K562 (cell line): ENCODE measurements around the gene ITGB5. TPM values are rescaled to one million over a fixed set of nuclear protein-coding genes. Genes with fewer than 3 reads are reported as not detected.

Experiments
- BACH1 ChIP-seq: fragments of 200-800 bp; sonication (Bioruptor generic); IDR thresholded peaks from 2 replicates; pipeline ENCODE4 v1.6.1; 2016; ENCODE audit warnings: missing genetic modification characterization, missing compliant biosample characterization
- BRF1 ChIP-seq: IDR thresholded peaks from 3 replicates; pipeline ENCODE4 v1.6.1; 2011; ENCODE audit warnings: borderline replicate concordance, mild to moderate bottlenecking; ENCODE audit not compliant: insufficient read length; ENCODE audit errors: extremely low read depth
- CBX5 ChIP-seq: IDR thresholded peaks from 2 replicates; pipeline ENCODE4 v1.6.1; 2014; ENCODE audit warnings: low read depth, borderline replicate concordance
- DACH1 ChIP-seq: fragments of 450-650 bp; IDR thresholded peaks from 2 replicates; pipeline ENCODE4 v1.6.1; 2018; ENCODE audit not compliant: partially characterized antibody
- EHMT2 ChIP-seq: fragments of 450-650 bp; IDR thresholded peaks from 2 replicates; pipeline ENCODE4 v1.6.1; 2018; ENCODE audit warnings: antibody characterized with exemption
- ERF ChIP-seq: fragments of 450-650 bp; formaldehyde crosslinking; IDR thresholded peaks from 2 replicates; pipeline ENCODE4 v1.4.0; 2020; ENCODE audit warnings: mild to moderate bottlenecking, mixed read lengths
- HCFC1 ChIP-seq: IDR thresholded peaks from 2 replicates; pipeline ENCODE4 v1.6.1; 2012; ENCODE audit warnings: low read depth, low read length, improper control_type of control experiment
- HDAC2 ChIP-seq: fragments of 450-650 bp; IDR thresholded peaks from 2 replicates; pipeline ENCODE4 v1.6.1; 2016; ENCODE audit warnings: mild to moderate bottlenecking
- HMGN3 ChIP-seq: IDR thresholded peaks from 2 replicates; pipeline ENCODE4 v1.6.1; 2011; ENCODE audit warnings: borderline replicate concordance, low read depth, mild to moderate bottlenecking, mixed read lengths, low read length; ENCODE audit not compliant: insufficient read length; ENCODE audit errors: extremely low read depth
- KDM2B ChIP-seq: fragments of 250-450 bp; sonication (Bioruptor Pico); IDR thresholded peaks from 2 replicates; pipeline ENCODE4 v1.8.0; 2021; ENCODE audit warnings: mild to moderate bottlenecking, moderate library complexity
- KLF1 ChIP-seq: fragments of 450-650 bp; IDR thresholded peaks from 2 replicates; pipeline ENCODE4 v1.6.1; 2016; ENCODE audit warnings: missing genetic modification characterization, missing compliant biosample characterization
- L3MBTL2 ChIP-seq: fragments of 450-650 bp; IDR thresholded peaks from 2 replicates; pipeline ENCODE4 v1.6.1; 2016; ENCODE audit warnings: mild to moderate bottlenecking, moderate library complexity
- MTA3 ChIP-seq: fragments of 450-650 bp; formaldehyde crosslinking; IDR thresholded peaks from 2 replicates; pipeline ENCODE4 v1.6.1; 2017; ENCODE audit warnings: mild to moderate bottlenecking, borderline replicate concordance
- NCOA1 ChIP-seq: fragments of 450-650 bp; IDR thresholded peaks from 2 replicates; pipeline ENCODE4 v1.6.1; 2016; ENCODE audit warnings: low read depth
- NONO ChIP-seq, 2 experiments: fragments of 200-400 bp in 1 of 2; fragments of 450-650 bp in 1 of 2; formaldehyde crosslinking in 1 of 2; IDR thresholded peaks; 2 replicates each; pipeline ENCODE4 v1.6.1; 2017; ENCODE audit warnings: low read depth in 2 of 2, mild to moderate bottlenecking in 2 of 2, moderate library complexity in 2 of 2, low read length in 1 of 2
- POLR2AphosphoS5 ChIP-seq: IDR thresholded peaks from 2 replicates; pipeline ENCODE4 v1.6.1; 2011; ENCODE audit warnings: mild to moderate bottlenecking, low read depth, low read length, moderate library complexity; ENCODE audit not compliant: control insufficient read depth, insufficient read depth
- POLR2H ChIP-seq: IDR thresholded peaks from 2 replicates; pipeline ENCODE4 v1.6.1; 2016; ENCODE audit warnings: missing genetic modification characterization, low read depth, mild to moderate bottlenecking, control low read depth, missing compliant biosample characterization, moderate library complexity
- RBM22 ChIP-seq: fragments of 200-400 bp; formaldehyde crosslinking; IDR thresholded peaks from 2 replicates; pipeline ENCODE4 v1.6.1; 2018; ENCODE audit warnings: low read length, low read depth; ENCODE audit not compliant: poor library complexity, severe bottlenecking
- SIN3A ChIP-seq, 2 experiments: fragments of 150-350 bp in 1 of 2; IDR thresholded peaks; 2 replicates each; pipeline ENCODE4 v1.6.1; 2011 to 2016; ENCODE audit warnings: borderline replicate concordance in 2 of 2, low read depth in 2 of 2, low read length in 2 of 2, mild to moderate bottlenecking in 2 of 2, moderate library complexity in 2 of 2; ENCODE audit not compliant: control insufficient read depth in 1 of 2
- ZNF41 ChIP-seq: fragments of 250-450 bp; sonication (Bioruptor Pico); conservative IDR thresholded peaks from 2 replicates; pipeline ENCODE4 v1.4.0; 2020; ENCODE audit warnings: mild to moderate bottlenecking
- ZNF764 ChIP-seq: fragments of 250-450 bp; sonication (Bioruptor Pico); IDR thresholded peaks from 2 replicates; pipeline ENCODE4 v1.4.0; 2020; ENCODE audit warnings: low read depth, mild to moderate bottlenecking, moderate library complexity
- polyA plus RNA-seq, 8 experiments: library from polyadenylated mRNA; depleted of rRNA in 4 of 8; stranded (reverse) in 5 of 8; unstranded in 3 of 8; fragments of >200 nt; fragmentation: Nextera tagmentation in 2 of 8; fragmentation: Illumina TruSeq in 1 of 8; extraction: Ambion mirVana in 2 of 8; extraction: Trizol in 1 of 8; gene quantifications; 2 replicates each; pipeline versions ENCODE4 v1.2.1 to v1.2.3, GENCODE V29; 2011 to 2014; ENCODE audit warnings: inconsistent platforms in 1 of 8, missing spikeins in 1 of 8
- total RNA-seq, 7 experiments: library from RNA; depleted of rRNA in 6 of 7; stranded (reverse); fragments of >200 nt in 6 of 7; fragmentation: Illumina TruSeq in 2 of 7; extraction: Trizol in 2 of 7; gene quantifications; 2 replicates each; pipeline versions ENCODE4 v1.2.1 to v1.2.3, GENCODE V29; 2011 to 2021; ENCODE audit warnings: low replicate concordance in 1 of 7
- TF ChIP-seq, protein P1 (sequence below): sonication (generic); formaldehyde crosslinking; IDR thresholded peaks from 2 replicates; pipeline ENCODE4 v1.9.0; 2022; ENCODE audit warnings: mild to moderate bottlenecking, missing genetic modification reagents
- TF ChIP-seq, protein P2 (sequence below), 2 experiments: fragments of 450-650 bp; IDR thresholded peaks; 2 replicates each; pipeline ENCODE4 v1.6.1; 2018; ENCODE audit warnings: mild to moderate bottlenecking in 2 of 2, low read depth in 1 of 2; ENCODE audit not compliant: partially characterized antibody in 2 of 2

ITGB5 gene
- total and polyA plus RNA-seq, 9 of the 15 experiments (the other 6 are each of a cell fraction or from before 2014, with no cell fraction given): 1.7 to 46.8 (median 9.9) TPM

DNA sequence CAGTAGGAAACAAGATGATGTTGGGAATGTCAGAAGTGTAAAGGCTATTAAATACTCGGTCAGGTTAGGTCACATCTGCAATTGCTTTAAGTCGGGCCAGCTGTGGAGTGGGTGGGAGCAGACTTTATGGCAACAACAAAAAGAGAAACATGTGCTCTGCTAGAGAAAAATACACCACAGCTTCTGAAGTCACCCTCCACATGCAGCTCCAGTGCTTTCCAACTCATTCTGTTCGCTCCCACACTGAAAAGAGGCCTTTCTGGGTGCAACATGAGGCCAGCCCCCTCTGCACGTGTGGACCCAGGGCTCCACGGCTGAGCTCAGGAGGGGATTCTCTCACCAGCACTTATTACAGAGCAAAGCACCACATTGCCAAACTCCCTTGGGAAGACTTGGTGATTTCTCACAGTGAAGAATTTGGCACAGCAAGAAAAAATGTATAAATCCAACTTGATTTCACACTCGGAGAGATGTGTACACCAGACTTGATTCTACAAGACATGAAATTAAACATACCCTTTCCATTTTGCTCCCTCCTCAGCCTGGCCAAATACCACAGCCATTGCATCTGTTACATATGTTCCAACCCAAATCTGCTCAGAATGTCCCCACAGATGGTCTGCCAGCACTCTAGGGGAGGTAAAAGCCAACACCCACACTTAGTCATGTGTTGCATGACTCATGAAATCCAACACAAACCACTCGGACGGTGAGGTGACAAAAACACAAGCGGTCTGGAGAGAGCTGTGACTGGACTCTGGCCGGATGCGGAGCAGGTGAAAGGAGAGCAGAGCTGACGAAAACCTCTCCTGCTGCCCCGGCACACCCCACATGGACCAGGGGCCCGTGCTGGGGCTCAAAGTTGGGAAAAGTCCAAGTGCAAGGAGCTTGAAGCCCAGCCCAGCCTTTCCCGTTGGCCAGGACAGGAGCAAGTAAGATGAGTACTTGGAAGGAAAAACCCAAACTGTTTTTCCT lies 74.6 kb downstream of the ITGB5 start (continued):
- no peak for TF ChIP-seq HMGN3
- TF ChIP-seq SIN3A (IDR thresholded peaks at IDR 0.05; ENCODE audit: borderline replicate concordance in 2 of 2, control insufficient read depth in 1 of 2, low read depth in 2 of 2, low read length in 2 of 2): no peak
- TF ChIP-seq ZNF41 (CRISPR knock-in tag): no peak
- TF ChIP-seq ZNF764 (CRISPR knock-in tag): no peak
- TF ChIP-seq NCOA1: peak; percentile 48; the same call in 1 of the 2 replicates
- peak; percentile 70 for TF ChIP-seq L3MBTL2
- TF ChIP-seq POLR2H (tag): no peak
- TF ChIP-seq, protein P1, sequence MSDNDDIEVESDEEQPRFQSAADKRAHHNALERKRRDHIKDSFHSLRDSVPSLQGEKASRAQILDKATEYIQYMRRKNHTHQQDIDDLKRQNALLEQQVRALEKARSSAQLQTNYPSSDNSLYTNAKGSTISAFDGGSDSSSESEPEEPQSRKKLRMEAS: peak; percentile 39; the same call in 1 of the 2 replicates
- TF ChIP-seq BACH1 (tag): peak; percentile 76
- TF ChIP-seq HCFC1: no peak
- TF ChIP-seq BRF1: no peak
- TF ChIP-seq NONO (IDR thresholded peaks at IDR 0.05; ENCODE audit: low read depth in 2 of 2, low read length in 1 of 2): no peak
- TF ChIP-seq CBX5: no peak
- no peak for TF ChIP-seq HDAC2
- TF ChIP-seq POLR2AphosphoS5: no peak
- TF ChIP-seq MTA3: no peak
- no peak for TF ChIP-seq DACH1
- TF ChIP-seq EHMT2: peak; percentile 74
- no peak for TF ChIP-seq KDM2B (CRISPR knock-in tag)
- TF ChIP-seq ERF (CRISPR knock-in tag): no peak
- TF ChIP-seq, protein P2, sequence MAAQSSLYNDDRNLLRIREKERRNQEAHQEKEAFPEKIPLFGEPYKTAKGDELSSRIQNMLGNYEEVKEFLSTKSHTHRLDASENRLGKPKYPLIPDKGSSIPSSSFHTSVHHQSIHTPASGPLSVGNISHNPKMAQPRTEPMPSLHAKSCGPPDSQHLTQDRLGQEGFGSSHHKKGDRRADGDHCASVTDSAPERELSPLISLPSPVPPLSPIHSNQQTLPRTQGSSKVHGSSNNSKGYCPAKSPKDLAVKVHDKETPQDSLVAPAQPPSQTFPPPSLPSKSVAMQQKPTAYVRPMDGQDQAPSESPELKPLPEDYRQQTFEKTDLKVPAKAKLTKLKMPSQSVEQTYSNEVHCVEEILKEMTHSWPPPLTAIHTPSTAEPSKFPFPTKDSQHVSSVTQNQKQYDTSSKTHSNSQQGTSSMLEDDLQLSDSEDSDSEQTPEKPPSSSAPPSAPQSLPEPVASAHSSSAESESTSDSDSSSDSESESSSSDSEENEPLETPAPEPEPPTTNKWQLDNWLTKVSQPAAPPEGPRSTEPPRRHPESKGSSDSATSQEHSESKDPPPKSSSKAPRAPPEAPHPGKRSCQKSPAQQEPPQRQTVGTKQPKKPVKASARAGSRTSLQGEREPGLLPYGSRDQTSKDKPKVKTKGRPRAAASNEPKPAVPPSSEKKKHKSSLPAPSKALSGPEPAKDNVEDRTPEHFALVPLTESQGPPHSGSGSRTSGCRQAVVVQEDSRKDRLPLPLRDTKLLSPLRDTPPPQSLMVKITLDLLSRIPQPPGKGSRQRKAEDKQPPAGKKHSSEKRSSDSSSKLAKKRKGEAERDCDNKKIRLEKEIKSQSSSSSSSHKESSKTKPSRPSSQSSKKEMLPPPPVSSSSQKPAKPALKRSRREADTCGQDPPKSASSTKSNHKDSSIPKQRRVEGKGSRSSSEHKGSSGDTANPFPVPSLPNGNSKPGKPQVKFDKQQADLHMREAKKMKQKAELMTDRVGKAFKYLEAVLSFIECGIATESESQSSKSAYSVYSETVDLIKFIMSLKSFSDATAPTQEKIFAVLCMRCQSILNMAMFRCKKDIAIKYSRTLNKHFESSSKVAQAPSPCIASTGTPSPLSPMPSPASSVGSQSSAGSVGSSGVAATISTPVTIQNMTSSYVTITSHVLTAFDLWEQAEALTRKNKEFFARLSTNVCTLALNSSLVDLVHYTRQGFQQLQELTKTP (IDR thresholded peaks at IDR 0.05; ENCODE audit: low read depth in 1 of 2, partially characterized antibody in 2 of 2): no peak
- no peak for TF ChIP-seq RBM22
- TF ChIP-seq KLF1 (tag): no peak
